Mammary epithelial cell (primary cell): ENCODE measurements around the gene TNKS1BP1.

Source experiments
- EZH2 ChIP-seq: IDR thresholded peaks from 2 replicates; pipeline ENCODE4 v1.6.1; 2012; ENCODE audit warnings: low read length, inconsistent platforms, borderline replicate concordance
- TF ChIP-seq, protein P1 (sequence below), 2 donors: IDR thresholded peaks in 1 of 2; conservative IDR thresholded peaks in 1 of 2; 2 replicates each; pipeline ENCODE4 v1.5.1; 2011 to 2012; ENCODE audit warnings: inconsistent platforms in 2 of 2, low read length in 2 of 2, mild to moderate bottlenecking in 2 of 2, control low read depth in 1 of 2, low read depth in 1 of 2; ENCODE audit not compliant: insufficient read depth in 1 of 2; ENCODE audit errors: extremely low read depth in 1 of 2

DNA sequence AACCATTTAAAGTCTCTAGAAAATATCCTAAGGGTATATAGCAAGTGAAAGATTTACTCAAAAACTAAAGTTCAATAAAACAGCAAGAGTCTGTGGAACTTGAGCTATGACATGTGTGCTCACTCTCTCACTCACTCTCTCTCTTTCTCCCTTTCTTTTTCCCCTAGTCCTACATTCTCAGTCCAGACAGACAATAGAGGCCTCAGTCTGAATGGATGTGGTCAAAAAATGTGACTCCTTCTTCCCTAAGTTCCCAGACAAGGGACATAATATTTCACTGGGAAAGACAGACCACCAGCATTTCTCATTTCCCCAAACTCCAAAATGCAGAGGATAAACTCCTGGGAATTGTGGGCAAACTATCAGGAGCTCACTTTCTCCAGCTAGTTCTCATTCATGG, 70.1 kb downstream of the TNKS1BP1 start:
- TF ChIP-seq, protein P1, sequence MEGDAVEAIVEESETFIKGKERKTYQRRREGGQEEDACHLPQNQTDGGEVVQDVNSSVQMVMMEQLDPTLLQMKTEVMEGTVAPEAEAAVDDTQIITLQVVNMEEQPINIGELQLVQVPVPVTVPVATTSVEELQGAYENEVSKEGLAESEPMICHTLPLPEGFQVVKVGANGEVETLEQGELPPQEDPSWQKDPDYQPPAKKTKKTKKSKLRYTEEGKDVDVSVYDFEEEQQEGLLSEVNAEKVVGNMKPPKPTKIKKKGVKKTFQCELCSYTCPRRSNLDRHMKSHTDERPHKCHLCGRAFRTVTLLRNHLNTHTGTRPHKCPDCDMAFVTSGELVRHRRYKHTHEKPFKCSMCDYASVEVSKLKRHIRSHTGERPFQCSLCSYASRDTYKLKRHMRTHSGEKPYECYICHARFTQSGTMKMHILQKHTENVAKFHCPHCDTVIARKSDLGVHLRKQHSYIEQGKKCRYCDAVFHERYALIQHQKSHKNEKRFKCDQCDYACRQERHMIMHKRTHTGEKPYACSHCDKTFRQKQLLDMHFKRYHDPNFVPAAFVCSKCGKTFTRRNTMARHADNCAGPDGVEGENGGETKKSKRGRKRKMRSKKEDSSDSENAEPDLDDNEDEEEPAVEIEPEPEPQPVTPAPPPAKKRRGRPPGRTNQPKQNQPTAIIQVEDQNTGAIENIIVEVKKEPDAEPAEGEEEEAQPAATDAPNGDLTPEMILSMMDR (conservative IDR thresholded peaks at IDR 0.05 in 1 of 2, IDR thresholded peaks at IDR 0.05 in 1 of 2; ENCODE audit: extremely low read depth in 1 of 2, insufficient read depth in 1 of 2, low read depth in 1 of 2, low read length in 2 of 2) = no peak
- TF ChIP-seq EZH2 = no peak
